Spleen (tissue), 11 donors: ENCODE measurements around the gene NOLC1. TPM values are rescaled to one million over a fixed set of nuclear protein-coding genes. Genes with fewer than 3 reads are reported as not detected.

Experiments used
- DNase-seq: peaks from one replicate; pipeline ENCODE4 v3.0.0-alpha.2; 2020
- H3K27ac ChIP-seq, 8 donors: fragments of 200-600 bp; sonication (generic) in 7 of 8; 1 replicate in 4 of 8; 2 replicates in 4 of 8; pipeline versions ENCODE4 v1.5.0 to v1.8.0; 2016 to 2021; ENCODE audit warnings: inconsistent platforms in 4 of 8, mild to moderate bottlenecking in 4 of 8, moderate library complexity in 1 of 8
- H3K27me3 ChIP-seq, 7 donors: fragments of 200-600 bp; sonication (generic) in 6 of 7; replicated peaks in 1 of 7; 1 replicate in 4 of 7; 2 replicates in 3 of 7; pipeline versions ENCODE4 v1.5.0 to v1.8.0; 2016 to 2021; ENCODE audit warnings: inconsistent platforms in 3 of 7, mild to moderate bottlenecking in 1 of 7
- H3K36me3 ChIP-seq, 6 donors: fragments of 200-600 bp; sonication (generic) in 5 of 6; 1 replicate in 4 of 6; 2 replicates in 2 of 6; pipeline versions ENCODE4 v1.5.0 to v1.8.0; 2016 to 2021; ENCODE audit warnings: inconsistent platforms in 2 of 6
- H3K4me1 ChIP-seq, 6 donors: fragments of 200-600 bp; sonication (generic) in 5 of 6; 1 replicate in 3 of 6; 2 replicates in 3 of 6; pipeline versions ENCODE4 v1.5.0 to v1.8.0; 2016 to 2021; ENCODE audit warnings: inconsistent platforms in 3 of 6
- H3K4me3 ChIP-seq, 8 donors: fragments of 200-600 bp; sonication (generic) in 7 of 8; 1 replicate in 4 of 8; 2 replicates in 4 of 8; pipeline versions ENCODE4 v1.5.0 to v1.8.0; 2016 to 2021; ENCODE audit warnings: inconsistent platforms in 4 of 8, mild to moderate bottlenecking in 4 of 8, moderate library complexity in 2 of 8
- H3K9me3 ChIP-seq, 8 donors: fragments of 200-600 bp; sonication (generic) in 7 of 8; 1 replicate in 4 of 8; 2 replicates in 4 of 8; pipeline versions ENCODE4 v1.5.0 to v1.8.0; 2016 to 2021; ENCODE audit warnings: inconsistent platforms in 4 of 8
- CTCF ChIP-seq, 11 experiments: fragments of 200-600 bp in 7 of 11; fragments of 450-650 bp in 4 of 11; sonication (generic) in 4 of 11; IDR thresholded peaks in 8 of 11; conservative IDR thresholded peaks in 3 of 11; 1 replicate in 7 of 11; 2 replicates in 4 of 11; pipeline versions ENCODE4 v1.4.0 to v1.8.0; 2016 to 2021; ENCODE audit warnings: antibody characterized with exemption in 11 of 11, inconsistent platforms in 4 of 11, mild to moderate bottlenecking in 1 of 11
- POLR2A ChIP-seq, 3 donors: fragments of 450-650 bp; IDR thresholded peaks; one replicate each; pipeline ENCODE4 v1.5.1; 2017; ENCODE audit warnings: antibody characterized with exemption in 3 of 3, mild to moderate bottlenecking in 1 of 3
- POLR2AphosphoS5 ChIP-seq, 3 donors: sonication (generic); formaldehyde crosslinking; IDR thresholded peaks; one replicate each; pipeline ENCODE4 v1.5.1; 2017; ENCODE audit warnings: antibody characterized with exemption in 3 of 3
- WGBS, 5 donors: extraction: QIAGEN DNeasy Blood & Tissue Kit in 3 of 5; methylation state at CpG; one replicate each; pipeline versions ENCODE4 v1.1.5 to v1.1.7; 2013 to 2018; 5-methylcytosine and 5-hydroxymethylcytosine counted together
- intact Hi-C: fragments of 100-400 bp; cut with DNase I; formaldehyde crosslinking; loops from one replicate; pipeline ENCODE4 v1.15.0; 2023; ENCODE audit warnings: low total_unique reads
- polyA plus RNA-seq, 3 donors: library from polyadenylated mRNA; stranded (reverse); fragments of 200-250 nt; gene quantifications; one replicate each; pipeline ENCODE4 v1.2.1, GENCODE V29; 2013
- total RNA-seq, 7 donors: library from RNA; depleted of rRNA in 3 of 7; stranded (reverse); fragments of >200 nt in 3 of 7; fragmentation: NEBNext Ultra II Directional in 4 of 7; extraction: Animal tissue kit (Norgen Biotek cat#: 25700) in 4 of 7; gene quantifications; one replicate each; pipeline versions ENCODE4 v1.1.0 to v1.2.1, GENCODE V29; 2016 to 2021
- donor health status: healthy with polysubstance abuse.
- donor health status: DM: no; HTN: no; CAD: no; lungs with moderate emphysema.
- donor health status: DM: no; HTN: no; CAD: no.
- donor health status: Bipolar disorder and iron deficiency.
- donor health status: healthy.
- donor health status: DM: no; HTN: no; CAD: no.
- donor health status: DM: yes; HTN: yes; CAD: no.

The NOLC1 gene
- total and polyA plus RNA-seq, 10 donors = 24.6 to 60.0 (median 39.0) TPM

GRCh38 chr10:102191956-102192355, 39.8 kb downstream of the NOLC1 start:
- Histone ChIP-seq H3K4me3 (no peak overlapping the region), H3K9me3 (peaks cover 0 to 26% (median 12%) of the 10 kb centered on the region in 8 donors), H3K4me1 (peaks cover 0 to 21% (median 14%) of the 10 kb centered on the region in 6 donors), H3K27ac (no peak overlapping the region), H3K27me3 (no peaks in the 10 kb centered on the region), H3K36me3 (no peaks in the 10 kb centered on the region)
- no peak for DNase-seq
- TF ChIP-seq POLR2AphosphoS5 (IDR thresholded peaks at IDR 0.05) (no peak), CTCF (IDR thresholded peaks at IDR 0.05 in 8 of 11, conservative IDR thresholded peaks at IDR 0.05 in 3 of 11) (no peak), POLR2A (IDR thresholded peaks at IDR 0.05) (no peak)
- intact Hi-C loops = no loop called here
- 77 to 85% (median 83%) methylated on average over 7 of the region's 7 CpGs for WGBS, 5 donors

- Histone ChIP-seq H3K27ac (no peak overlapping the region), H3K4me3 (no peak overlapping the region), H3K27me3 (no peaks in the 10 kb centered on the region), H3K4me1 (no peaks in the 10 kb centered on the region), H3K36me3 (no peaks in the 10 kb centered on the region), H3K9me3 (peaks cover 0 to 21% (median 10%) of the 10 kb centered on the region in 8 donors)
- no peak for DNase-seq
- intact Hi-C loops = no loop called here
- no peak for TF ChIP-seq POLR2AphosphoS5 (IDR thresholded peaks at IDR 0.05)
- TF ChIP-seq POLR2A (IDR thresholded peaks at IDR 0.05) = no peak
- WGBS, 5 donors = 68 to 88% (median 81%) methylated on average over 6 of the region's 6 CpGs
Measured at GRCh38 chr10:102195296-102195870, 43.2 kb downstream of the NOLC1 start.

GRCh38 chr10:102196893-102197292, 44.7 kb downstream of the NOLC1 start:
- Histone ChIP-seq H3K4me3 (no peak overlapping the region), H3K27me3 (no peaks in the 10 kb centered on the region), H3K9me3 (peaks cover 0 to 8% (median 3%) of the 10 kb centered on the region in 8 donors), H3K4me1 (peaks cover 0 to 13% (median 3%) of the 10 kb centered on the region in 6 donors), H3K36me3 (no peaks in the 10 kb centered on the region), H3K27ac (no peak overlapping the region)
- DNase-seq = no peak
- WGBS, 5 donors = 49 to 76% (median 71%) methylated on average over 2 of the region's 2 CpGs
- TF ChIP-seq CTCF (IDR thresholded peaks at IDR 0.05 in 8 of 11, conservative IDR thresholded peaks at IDR 0.05 in 3 of 11) = no peak
- no peak for TF ChIP-seq POLR2AphosphoS5 (IDR thresholded peaks at IDR 0.05)
- TF ChIP-seq POLR2A (IDR thresholded peaks at IDR 0.05) = no peak
- intact Hi-C loops = no loop called here

- peaks cover 0 to 18% (median 3%) of the 10 kb centered on the region in 6 donors for H3K4me1 ChIP-seq
- no peak for DNase-seq
- H3K36me3 ChIP-seq = no peaks in the 10 kb centered on the region
- intact Hi-C loops = no loop called here
- H3K9me3 ChIP-seq = no peaks in the 10 kb centered on the region
- no peaks in the 10 kb centered on the region for H3K27me3 ChIP-seq
- no peak overlapping the region for H3K4me3 ChIP-seq
- 61 to 78% (median 65%) methylated on average over 2 of the region's 2 CpGs for WGBS, 5 donors
- no peak overlapping the region for H3K27ac ChIP-seq
- TF ChIP-seq POLR2AphosphoS5 (IDR thresholded peaks at IDR 0.05) = no peak
- no peak for TF ChIP-seq CTCF (IDR thresholded peaks at IDR 0.05 in 8 of 11, conservative IDR thresholded peaks at IDR 0.05 in 3 of 11)
- TF ChIP-seq POLR2A (IDR thresholded peaks at IDR 0.05) = no peak
Measured at GRCh38 chr10:102198027-102198426, 45.8 kb downstream of the NOLC1 start.
